Lower leg skin (tissue), 4 donors: ENCODE data around the gene PLAAT5. TPM values are rescaled to one million over a fixed set of nuclear protein-coding genes. Genes with fewer than 3 reads are reported as not detected.

Experiments
- DNase-seq, 2 donors: peaks; one replicate each; pipeline ENCODE4 v3.0.0-alpha.2; 2019; ENCODE audit warnings: low spot score in 2 of 2
- H3K4me3 ChIP-seq: fragments of 200-600 bp; sonication (generic); 2 replicates; pipeline ENCODE4 v1.5.1; 2017; ENCODE audit warnings: mild to moderate bottlenecking, low read depth; ENCODE audit not compliant: poor library complexity, severe bottlenecking
- CTCF ChIP-seq, 3 donors: fragments of 450-650 bp; IDR thresholded peaks; one replicate each; pipeline ENCODE4 v1.5.1; 2016; ENCODE audit warnings: antibody characterized with exemption in 3 of 3, mild to moderate bottlenecking in 3 of 3, moderate library complexity in 2 of 3
- POLR2A ChIP-seq, 2 donors: fragments of 450-650 bp; IDR thresholded peaks; one replicate each; pipeline ENCODE4 v1.6.1; 2016 to 2017; ENCODE audit warnings: antibody characterized with exemption in 2 of 2, mild to moderate bottlenecking in 1 of 2, moderate library complexity in 1 of 2
- WGBS, 2 donors: methylation state at CpG; one replicate each; pipeline ENCODE4 v1.1.5; 2018; 5-methylcytosine and 5-hydroxymethylcytosine counted together
- intact Hi-C: fragments of 100-400 bp; cut with DNase I; formaldehyde crosslinking; loops from one replicate; pipeline ENCODE4 v1.15.0; 2023; ENCODE audit warnings: low total_unique reads
- total RNA-seq, 4 donors: library from RNA; depleted of rRNA; stranded (reverse); fragments of >200 nt; gene quantifications; one replicate each; pipeline ENCODE4 v1.1.0, GENCODE V29; 2016

Gene PLAAT5
- total RNA-seq, 4 donors from 2014 or later = 0.91 to 3.8 (median 1.2) TPM

GRCh38 chr11:63504054-63504453 lies 13.1 kb upstream of the PLAAT5 start:
- TF ChIP-seq POLR2A (IDR thresholded peaks at IDR 0.05) (no peak), CTCF (IDR thresholded peaks at IDR 0.05) (no peak)
- intact Hi-C loops = no loop called here
- H3K4me3 ChIP-seq = no peak overlapping the region
- WGBS, 2 donors = 87 to 90% methylated on average over 1 of the region's 1 CpG
- DNase-seq = no peak

GRCh38 chr11:63503492-63503891 lies 12.5 kb upstream of the PLAAT5 start:
- 77 to 87% methylated on average over 6 of the region's 6 CpGs for WGBS, 2 donors
- intact Hi-C loops = no loop called here
- no peak for TF ChIP-seq POLR2A (IDR thresholded peaks at IDR 0.05)
- TF ChIP-seq CTCF (IDR thresholded peaks at IDR 0.05) = no peak
- no peak for DNase-seq
- H3K4me3 ChIP-seq = no peak overlapping the region

DNA sequence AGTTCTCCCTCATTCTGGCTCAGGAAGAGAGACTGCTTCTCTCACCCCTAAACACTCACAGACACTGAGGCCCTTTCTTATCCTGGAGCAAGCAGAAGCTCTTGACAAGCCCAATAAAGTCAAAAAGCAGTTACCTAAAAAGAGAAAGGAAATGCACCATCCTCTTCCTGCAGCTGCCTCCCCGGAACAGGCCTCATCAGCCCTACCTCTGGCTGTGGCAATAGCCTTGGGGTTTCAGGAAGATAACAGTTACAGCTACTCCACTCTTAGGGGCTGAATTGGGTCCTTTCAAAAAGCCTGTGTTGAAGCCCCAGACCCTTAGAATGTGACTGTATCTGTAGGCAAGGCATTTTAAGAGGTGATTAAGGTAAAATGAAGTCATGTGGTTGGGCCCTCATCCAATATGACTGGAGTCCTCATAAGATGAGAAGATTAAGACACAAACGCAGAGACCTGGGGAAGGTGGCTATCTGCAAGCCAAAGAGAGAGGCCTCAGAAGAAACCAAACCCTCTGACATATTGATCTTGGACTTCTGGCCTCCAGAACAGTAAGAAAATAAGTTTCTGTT lies 11.4 kb upstream of the PLAAT5 start:
- 66 to 68% methylated on average over 2 of the region's 2 CpGs for WGBS, 2 donors
- TF ChIP-seq CTCF (IDR thresholded peaks at IDR 0.05) = no peak
- TF ChIP-seq POLR2A (IDR thresholded peaks at IDR 0.05) = no peak
- no peak for DNase-seq
- intact Hi-C loops = no loop called here
- H3K4me3 ChIP-seq = no peak overlapping the region

DNA sequence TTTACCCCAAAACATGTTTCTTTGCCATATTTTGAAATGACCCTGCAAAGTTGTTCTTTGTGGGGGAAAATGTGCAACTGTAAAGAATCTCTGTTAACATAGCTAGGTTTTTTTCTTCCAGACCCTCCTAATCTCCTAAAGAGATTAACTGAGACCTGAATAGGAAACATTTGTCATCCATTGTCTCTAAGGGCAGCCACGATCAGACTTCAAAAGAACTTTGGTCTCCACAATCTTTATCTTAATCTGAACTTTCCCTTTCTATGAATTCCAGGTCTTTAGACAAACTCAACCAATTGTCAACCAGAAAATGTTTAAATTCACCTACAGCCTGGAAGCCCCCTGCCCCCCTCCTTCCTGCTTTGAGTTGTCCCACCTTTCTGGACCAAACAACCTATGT lies 10.3 kb upstream of the PLAAT5 start:
- TF ChIP-seq POLR2A (IDR thresholded peaks at IDR 0.05) = no peak
- TF ChIP-seq CTCF (IDR thresholded peaks at IDR 0.05) = no peak
- 41 to 53% methylated on average over 1 of the region's 1 CpG for WGBS, 2 donors
- intact Hi-C loops = no loop called here
- H3K4me3 ChIP-seq = no peak overlapping the region
- no peak for DNase-seq

- TF ChIP-seq POLR2A (IDR thresholded peaks at IDR 0.05) (no peak), CTCF (IDR thresholded peaks at IDR 0.05) (no peak)
- intact Hi-C loops = no loop called here
- 80 to 93% methylated on average over 4 of the region's 4 CpGs for WGBS, 2 donors
Observed at GRCh38 chr11:63499874-63500273, 8.9 kb upstream of the PLAAT5 start.

GRCh38 chr11:63494975-63495374 lies 4.0 kb upstream of the PLAAT5 start:
- 54 to 65% methylated on average over 6 of the region's 6 CpGs for WGBS, 2 donors
- DNase-seq = no peak
- H3K4me3 ChIP-seq = no peak overlapping the region
- TF ChIP-seq CTCF (IDR thresholded peaks at IDR 0.05) = no peak
- TF ChIP-seq POLR2A (IDR thresholded peaks at IDR 0.05) = no peak
- intact Hi-C loops = no loop called here

More at GRCh38 chr11:63499874-63500273, 8.9 kb upstream of the PLAAT5 start:
- no peak for DNase-seq
- no peak overlapping the region for H3K4me3 ChIP-seq
